Mesenchymal stem cell (in vitro differentiated cells and primary cell): ENCODE measurements around the gene KPNB1.
A peak's percentile ranks its signal among the peaks of the same experiment; 100 is the strongest.

Source experiments
- DNase-seq: peaks from one replicate; pipeline ENCODE4 v3.0.0-alpha.2; 2013
- H2AFZ ChIP-seq: one replicate; pipeline ENCODE4 v1.6.1; 2013; ENCODE audit warnings: low read depth, mild to moderate bottlenecking, control low read depth, inconsistent platforms, low read length, moderate library complexity
- H2AK5ac ChIP-seq: 2 replicates; pipeline ENCODE4 v1.6.1; 2013; ENCODE audit warnings: low read length, moderate library complexity, mild to moderate bottlenecking, inconsistent platforms; ENCODE audit not compliant: severe bottlenecking
- H2BK120ac ChIP-seq: one replicate; pipeline ENCODE4 v1.6.1; 2013; ENCODE audit warnings: low read depth, mild to moderate bottlenecking, inconsistent platforms, low read length, moderate library complexity
- H2BK12ac ChIP-seq, 2 experiments: one replicate each; pipeline ENCODE4 v1.6.1; 2013; ENCODE audit warnings: inconsistent platforms in 2 of 2, low read length in 2 of 2, mild to moderate bottlenecking in 2 of 2, moderate library complexity in 2 of 2, control low read depth in 1 of 2
- H2BK15ac ChIP-seq: one replicate; pipeline ENCODE4 v1.6.1; 2013; ENCODE audit warnings: mild to moderate bottlenecking, low read depth, inconsistent platforms; ENCODE audit not compliant: poor library complexity, severe bottlenecking
- H2BK5ac ChIP-seq: 2 replicates; pipeline ENCODE4 v1.6.1; 2013; ENCODE audit warnings: low read depth, mild to moderate bottlenecking, low read length, control low read depth, inconsistent platforms; ENCODE audit not compliant: poor library complexity, severe bottlenecking
- H3K14ac ChIP-seq, 2 experiments: one replicate each; pipeline ENCODE4 v1.6.1; 2013; ENCODE audit warnings: inconsistent platforms in 2 of 2, low read length in 2 of 2, control low read depth in 1 of 2, mild to moderate bottlenecking in 1 of 2, moderate library complexity in 1 of 2
- H3K18ac ChIP-seq, 2 experiments: one replicate each; pipeline ENCODE4 v1.6.1; 2013; ENCODE audit warnings: inconsistent platforms in 2 of 2, low read length in 2 of 2, control low read depth in 1 of 2, low read depth in 1 of 2, mild to moderate bottlenecking in 1 of 2
- H3K23ac ChIP-seq, 2 experiments: one replicate each; pipeline ENCODE4 v1.6.1; 2013; ENCODE audit warnings: inconsistent platforms in 2 of 2, low read length in 2 of 2, mild to moderate bottlenecking in 2 of 2, moderate library complexity in 2 of 2, control low read depth in 1 of 2
- H3K27ac ChIP-seq: 2 replicates; pipeline ENCODE4 v1.5.1; 2013; ENCODE audit warnings: mild to moderate bottlenecking, moderate library complexity, low read length, control low read depth, inconsistent platforms; ENCODE audit not compliant: poor library complexity, severe bottlenecking
- H3K27me3 ChIP-seq, 2 experiments: 2 replicates each; pipeline versions ENCODE4 v1.6.1 to v1.7.0; 2013; ENCODE audit warnings: low read length in 2 of 2, mild to moderate bottlenecking in 2 of 2, moderate library complexity in 2 of 2, control low read depth in 1 of 2, inconsistent platforms in 1 of 2; ENCODE audit not compliant: control insufficient read depth in 1 of 2, insufficient read depth in 1 of 2
- H3K36me3 ChIP-seq, 2 experiments: 2 replicates each; pipeline versions ENCODE4 v1.6.1 to v1.7.0; 2013; ENCODE audit warnings: low read length in 2 of 2, control low read depth in 1 of 2, inconsistent platforms in 1 of 2, low read depth in 1 of 2, mild to moderate bottlenecking in 1 of 2; ENCODE audit not compliant: insufficient read depth in 2 of 2, control insufficient read depth in 1 of 2
- H3K4ac ChIP-seq, 2 experiments: one replicate each; pipeline ENCODE4 v1.6.1; 2013; ENCODE audit warnings: inconsistent platforms in 2 of 2, low read length in 2 of 2, mild to moderate bottlenecking in 2 of 2, moderate library complexity in 2 of 2, control low read depth in 1 of 2, low read depth in 1 of 2
- H3K4me1 ChIP-seq: 2 replicates; pipeline ENCODE4 v1.6.1; 2013; ENCODE audit warnings: low read depth, low read length, control low read depth; ENCODE audit not compliant: control insufficient read depth, insufficient read depth
- H3K4me2 ChIP-seq: 2 replicates; pipeline ENCODE4 v1.6.1; 2013; ENCODE audit warnings: low read length, mild to moderate bottlenecking, inconsistent platforms; ENCODE audit not compliant: poor library complexity, severe bottlenecking
- H3K4me3 ChIP-seq, 2 experiments: 2 replicates each; pipeline versions ENCODE4 v1.5.1 to v1.7.0; 2013; ENCODE audit warnings: low read length in 2 of 2, mild to moderate bottlenecking in 2 of 2, control low read depth in 1 of 2, low read depth in 1 of 2; ENCODE audit not compliant: insufficient read depth in 1 of 2
- H3K79me1 ChIP-seq: replicated peaks from 2 replicates; pipeline ENCODE4 v1.6.1; 2013; ENCODE audit warnings: mild to moderate bottlenecking, control low read depth, low read length, inconsistent platforms; ENCODE audit not compliant: poor library complexity, severe bottlenecking
- H3K9ac ChIP-seq: 2 replicates; pipeline ENCODE4 v1.7.0; 2013; ENCODE audit warnings: mild to moderate bottlenecking, low read length, moderate library complexity
- H3K9me3 ChIP-seq: 2 replicates; pipeline ENCODE4 v1.7.0; 2013; ENCODE audit warnings: mild to moderate bottlenecking, low read length; ENCODE audit not compliant: control insufficient read depth
- H4K8ac ChIP-seq: one replicate; pipeline ENCODE4 v1.6.1; 2013; ENCODE audit warnings: inconsistent platforms, mild to moderate bottlenecking, low read length, moderate library complexity
- H4K91ac ChIP-seq: one replicate; pipeline ENCODE4 v1.6.1; 2013; ENCODE audit warnings: mild to moderate bottlenecking, low read length, inconsistent platforms
- WGBS: methylation state at CpG from one replicate; pipeline ENCODE4 v1.1.7; 2013; ENCODE audit warnings: mixed read lengths; 5-methylcytosine and 5-hydroxymethylcytosine counted together

The KPNB1 gene

DNA sequence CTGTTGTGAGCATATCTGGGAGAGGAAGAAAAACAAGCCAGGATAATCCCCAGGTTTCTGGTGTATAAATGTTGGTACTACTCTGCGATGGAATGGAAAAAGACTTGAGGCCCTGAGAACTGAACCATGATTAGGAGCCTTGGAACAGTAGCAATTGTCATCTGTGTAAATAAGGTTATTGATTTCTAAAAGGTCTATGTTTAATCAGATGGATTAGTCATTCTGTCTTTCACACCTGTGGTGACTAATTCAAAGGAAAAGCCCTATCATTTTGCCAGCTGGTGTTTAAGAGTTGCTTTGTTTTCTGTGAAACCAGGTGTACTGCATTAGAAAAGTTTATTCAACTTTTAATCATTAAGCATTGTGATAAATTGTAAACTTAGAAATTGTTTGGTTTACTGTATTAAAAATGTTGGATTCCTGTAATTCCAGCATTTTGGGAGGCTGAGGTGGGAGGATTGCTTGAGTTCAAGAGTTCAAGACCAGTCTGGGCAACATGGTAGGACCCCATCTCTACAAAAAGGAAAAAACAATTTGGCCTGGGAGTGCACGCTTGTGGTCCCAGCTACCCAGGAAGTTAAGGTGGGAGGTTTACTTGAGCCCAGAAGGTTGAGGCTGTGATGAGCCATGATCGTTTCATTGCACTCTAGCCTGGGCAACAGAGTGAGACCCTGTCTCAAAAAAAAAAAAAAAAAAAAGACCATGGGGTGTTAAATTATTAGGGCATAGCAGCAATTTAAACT is 29.0 kb upstream of the KPNB1 start:
- 99% methylated on average over 2 of the region's 3 CpGs for WGBS
- no peak overlapping the region for H3K18ac ChIP-seq
- H3K14ac ChIP-seq = no peak overlapping the region
- H2AK5ac ChIP-seq = no peak overlapping the region
- H3K79me1 ChIP-seq = peaks cover 7% of the 10 kb centered on the region
- no peak for DNase-seq
- H3K4me1 ChIP-seq = peaks cover 8% of the 10 kb centered on the region
- no peak overlapping the region for H3K23ac ChIP-seq
- peak overlapping the region; percentile 93 for H3K27ac ChIP-seq
- H3K4ac ChIP-seq = no peak overlapping the region
- H3K9me3 ChIP-seq = no peaks in the 10 kb centered on the region
- H2AFZ ChIP-seq = no peak overlapping the region
- H3K4me3 ChIP-seq = no peak overlapping the region
- no peak overlapping the region for H2BK12ac ChIP-seq
- no peak overlapping the region for H2BK15ac ChIP-seq
- no peaks in the 10 kb centered on the region for H3K27me3 ChIP-seq
- peak overlapping the region; percentile 77 for H3K9ac ChIP-seq
- no peak overlapping the region for H2BK5ac ChIP-seq
- H3K36me3 ChIP-seq = peaks cover 16 to 82% of the 10 kb centered on the region in 2 experiments
- no peak overlapping the region for H3K4me2 ChIP-seq
- H4K8ac ChIP-seq = no peak overlapping the region
- no peak overlapping the region for H4K91ac ChIP-seq
- H2BK120ac ChIP-seq = no peak overlapping the region

DNA sequence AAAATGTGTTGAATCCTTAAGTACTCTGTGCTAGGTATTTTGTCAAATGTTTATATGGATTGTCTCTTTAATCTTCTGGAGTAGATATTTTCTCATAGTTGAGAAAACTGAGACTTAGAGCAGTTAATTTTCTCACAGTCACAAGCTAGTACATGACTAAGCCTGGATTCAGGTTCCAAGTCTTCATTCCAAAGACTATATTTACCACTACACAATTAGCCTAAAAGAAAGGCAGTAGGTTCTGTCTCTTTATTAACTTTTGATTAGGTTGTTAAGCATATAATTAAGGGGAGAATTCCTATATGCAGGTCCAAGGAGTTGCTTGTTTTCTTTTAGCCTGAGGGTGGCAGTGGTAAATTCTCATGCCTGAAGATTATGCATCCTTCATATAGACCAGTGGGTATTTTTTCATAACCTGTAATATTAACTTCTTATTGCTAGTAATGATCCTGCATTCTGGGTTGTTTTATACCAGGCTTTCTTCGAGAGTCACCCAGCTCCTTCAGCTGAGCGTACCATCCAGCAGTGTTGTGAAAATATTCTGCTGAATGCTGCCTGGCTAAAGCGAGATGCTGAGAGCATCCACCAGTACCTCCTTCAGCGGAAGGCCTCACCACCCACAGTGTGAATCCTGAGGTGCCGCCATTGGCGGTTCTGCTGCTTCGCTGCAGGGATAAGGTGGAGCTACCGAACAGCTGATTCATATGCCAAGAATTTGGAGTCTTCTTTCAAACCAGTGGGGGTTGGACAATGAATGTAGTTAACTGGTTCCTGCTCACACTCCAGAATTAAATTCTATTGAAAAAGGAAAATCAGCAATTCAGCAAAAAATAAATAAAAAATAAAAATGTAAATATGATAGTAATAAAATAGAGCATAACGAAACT is 28.2 kb upstream of the KPNB1 start:
- DNase-seq = peak; percentile 91
- no peak overlapping the region for H2BK15ac ChIP-seq
- peak overlapping the region; percentile 63 for H4K8ac ChIP-seq
- no peak overlapping the region for H2BK120ac ChIP-seq
- no peak overlapping the region for H2BK5ac ChIP-seq
- no peak overlapping the region for H3K4ac ChIP-seq
- H2AFZ ChIP-seq = no peak overlapping the region
- peak overlapping the region; percentile 23 for H3K4me2 ChIP-seq
- no peaks in the 10 kb centered on the region for H3K27me3 ChIP-seq
- no peak overlapping the region for H3K18ac ChIP-seq
- no peak overlapping the region for H2BK12ac ChIP-seq
- H3K23ac ChIP-seq = no peak overlapping the region
- peaks cover 6% of the 10 kb centered on the region for H3K4me1 ChIP-seq
- H3K36me3 ChIP-seq = peaks cover 12 to 82% of the 10 kb centered on the region in 2 experiments
- WGBS = 32% methylated on average over 5 of the region's 9 CpGs
- H4K91ac ChIP-seq = no peak overlapping the region
- H3K14ac ChIP-seq = peak overlapping the region in 1 of 2 experiments; percentile 18
- H3K9ac ChIP-seq = peak overlapping the region; percentile 77
- H3K27ac ChIP-seq = peak overlapping the region; percentile 93
- peak overlapping the region in 1 of 2 experiments; percentile 61 for H3K4me3 ChIP-seq
- no peaks in the 10 kb centered on the region for H3K9me3 ChIP-seq
- no peak overlapping the region for H2AK5ac ChIP-seq
- H3K79me1 ChIP-seq = peaks cover 5% of the 10 kb centered on the region

DNA sequence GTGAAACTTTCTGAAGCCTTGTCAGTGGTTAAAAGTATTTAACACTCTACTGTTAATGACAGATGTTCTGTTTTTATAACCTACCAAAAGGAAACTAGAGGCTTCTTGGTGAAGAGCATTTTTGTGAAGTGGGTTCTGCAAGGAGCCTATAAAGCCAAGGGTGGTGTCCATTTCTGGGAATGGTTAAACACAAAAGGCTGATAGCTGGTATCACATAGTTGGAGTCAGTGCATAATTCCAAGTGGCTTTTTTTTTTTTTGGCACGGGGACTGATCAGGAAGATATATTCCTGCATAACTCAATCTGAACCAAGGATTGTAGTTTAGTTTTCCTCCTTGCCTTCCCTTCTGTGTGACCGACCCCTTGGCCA is 27.6 kb upstream of the KPNB1 start:
- Histone ChIP-seq H2AK5ac (peak overlapping the region; percentile 88), H3K4me1 (peaks cover 6% of the 10 kb centered on the region), H2BK15ac (no peak overlapping the region), H2AFZ (no peak overlapping the region), H3K4ac (no peak overlapping the region), H2BK12ac (no peak overlapping the region), H3K9me3 (no peaks in the 10 kb centered on the region), H2BK120ac (no peak overlapping the region), H3K36me3 (peaks cover 12 to 78% of the 10 kb centered on the region in 2 experiments), H4K8ac (no peak overlapping the region), H3K4me2 (peak overlapping the region; percentile 29), H3K18ac (no peak overlapping the region), H3K27ac (peak overlapping the region; percentile 89), H2BK5ac (peak overlapping the region; percentile 14), H3K4me3 (peak overlapping the region in 1 of 2 experiments; percentile 40), H3K79me1 (peaks cover 5% of the 10 kb centered on the region), H3K9ac (peak overlapping the region; percentile 77), H3K27me3 (no peaks in the 10 kb centered on the region), H4K91ac (no peak overlapping the region), H3K14ac (no peak overlapping the region), H3K23ac (no peak overlapping the region)
- WGBS = 43% methylated on average over 1 of the region's 2 CpGs
- no peak for DNase-seq

DNA sequence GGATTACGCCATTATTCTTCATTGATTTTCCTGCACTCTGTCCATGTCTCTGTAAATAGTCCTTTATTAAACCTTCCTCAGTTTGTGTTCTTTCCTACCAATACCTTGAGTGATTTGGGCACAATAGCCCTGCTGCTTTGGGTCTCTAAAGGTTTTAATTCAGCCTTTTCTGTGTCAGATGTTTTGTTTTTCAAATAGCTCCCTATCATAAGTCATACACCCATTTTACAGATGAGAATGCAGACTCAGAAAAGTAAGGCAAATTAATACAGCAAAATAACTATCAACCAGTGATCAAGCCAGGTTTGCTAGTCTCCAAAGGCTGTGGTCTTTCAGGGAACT is 25.0 kb upstream of the KPNB1 start:
- no peak overlapping the region for H3K14ac ChIP-seq
- no peak overlapping the region for H4K91ac ChIP-seq
- no peak overlapping the region for H3K27ac ChIP-seq
- H3K4ac ChIP-seq = no peak overlapping the region
- no peak overlapping the region for H3K18ac ChIP-seq
- no peak overlapping the region for H2BK120ac ChIP-seq
- H3K36me3 ChIP-seq = peaks cover 8 to 54% of the 10 kb centered on the region in 2 experiments
- no peak overlapping the region for H2BK15ac ChIP-seq
- H2AK5ac ChIP-seq = no peak overlapping the region
- H3K9me3 ChIP-seq = no peaks in the 10 kb centered on the region
- H3K4me1 ChIP-seq = peaks cover 6% of the 10 kb centered on the region
- H3K79me1 ChIP-seq = peaks cover 3% of the 10 kb centered on the region
- no peaks in the 10 kb centered on the region for H3K27me3 ChIP-seq
- no peak overlapping the region for H3K4me3 ChIP-seq
- no peak overlapping the region for H3K4me2 ChIP-seq
- no peak overlapping the region for H2BK5ac ChIP-seq
- no peak overlapping the region for H4K8ac ChIP-seq
- no peak overlapping the region for H3K9ac ChIP-seq
- H2AFZ ChIP-seq = no peak overlapping the region
- H3K23ac ChIP-seq = no peak overlapping the region
- no peak overlapping the region for H2BK12ac ChIP-seq
- no peak for DNase-seq
- 62% methylated on average over 1 of the region's 1 CpG for WGBS
